Fibroblast of lung (primary cell): ENCODE results near the gene CDV3. TPM values are rescaled to one million over a fixed set of nuclear protein-coding genes. Genes with fewer than 3 reads are reported as not detected.

Experiments
- DNase-seq, 2 donors: peaks; one replicate each; pipeline versions ENCODE4 v3.0.0 to v3.0.0-alpha.2; 2010; ENCODE audit warnings: low read depth in 2 of 2
- H2AFZ ChIP-seq: 2 replicates; pipeline ENCODE4 v1.5.1; 2012; ENCODE audit warnings: low read length, control low read depth, inconsistent platforms
- H3K27ac ChIP-seq: 2 replicates; pipeline ENCODE4 v1.5.1; 2011; ENCODE audit warnings: low read length, control low read depth; ENCODE audit not compliant: insufficient read depth
- H3K27me3 ChIP-seq: 2 replicates; pipeline ENCODE4 v1.5.1; 2011; ENCODE audit warnings: mild to moderate bottlenecking, low read length; ENCODE audit not compliant: control insufficient read depth, insufficient read depth
- H3K36me3 ChIP-seq: 2 replicates; pipeline ENCODE4 v1.5.1; 2011; ENCODE audit warnings: low read length; ENCODE audit not compliant: control insufficient read depth, insufficient read depth
- H3K4me1 ChIP-seq: 2 replicates; pipeline ENCODE4 v1.5.1; 2011; ENCODE audit warnings: low read length; ENCODE audit not compliant: control insufficient read depth, insufficient read depth; ENCODE audit errors: extremely low read depth
- H3K4me2 ChIP-seq: 2 replicates; pipeline ENCODE4 v1.5.1; 2011; ENCODE audit warnings: low read length, control low read depth; ENCODE audit not compliant: insufficient read depth; ENCODE audit errors: extremely low read depth
- H3K4me3 ChIP-seq, 4 experiments: fragments of 200-600 bp in 1 of 4; sonication (generic) in 1 of 4; replicated peaks in 1 of 4; 2 replicates each; pipeline ENCODE4 v1.5.1; 2011 to 2016; ENCODE audit warnings: low read length in 4 of 4, low read depth in 3 of 4, mild to moderate bottlenecking in 3 of 4, control low read depth in 2 of 4, inconsistent platforms in 1 of 4, mixed read lengths in 1 of 4; ENCODE audit not compliant: insufficient read depth in 1 of 4; ENCODE audit errors: control extremely low read depth in 1 of 4
- H3K79me2 ChIP-seq: 2 replicates; pipeline ENCODE4 v1.5.1; 2012; ENCODE audit warnings: mild to moderate bottlenecking, low read length, inconsistent platforms; ENCODE audit not compliant: control insufficient read depth, insufficient read depth
- H3K9ac ChIP-seq: 2 replicates; pipeline ENCODE4 v1.5.1; 2011; ENCODE audit warnings: mild to moderate bottlenecking, low read length, control low read depth; ENCODE audit not compliant: insufficient read depth
- H3K9me3 ChIP-seq: 2 replicates; pipeline ENCODE4 v1.5.1; 2012; ENCODE audit warnings: low read depth, low read length; ENCODE audit not compliant: control insufficient read depth, insufficient read depth
- H4K20me1 ChIP-seq: 2 replicates; pipeline ENCODE4 v1.5.1; 2011; ENCODE audit warnings: low read length; ENCODE audit not compliant: control insufficient read depth, insufficient read depth; ENCODE audit errors: extremely low read depth
- EZH2 ChIP-seq: IDR thresholded peaks from 2 replicates; pipeline ENCODE4 v1.5.1; 2012; ENCODE audit warnings: low read length, control low read depth, mild to moderate bottlenecking; ENCODE audit errors: missing control alignments
- polyA plus RNA-seq, 2 donors: library from polyadenylated mRNA; depleted of rRNA in 1 of 2; stranded (reverse) in 1 of 2; unstranded in 1 of 2; fragments of >200 nt; gene quantifications; 2 replicates each; pipeline ENCODE4 v1.2.1, GENCODE V29; 2011 to 2012; ENCODE audit warnings: missing spikeins in 1 of 2
- total RNA-seq: library from RNA; depleted of rRNA; stranded (reverse); fragments of >200 nt; gene quantifications from 2 replicates; pipeline ENCODE4 v1.2.1, GENCODE V29; 2014

The CDV3 gene
- total and polyA plus RNA-seq, 2 donors (not counting 1 experiment from before 2014, with no cell fraction given): 185 to 218 TPM

DNA sequence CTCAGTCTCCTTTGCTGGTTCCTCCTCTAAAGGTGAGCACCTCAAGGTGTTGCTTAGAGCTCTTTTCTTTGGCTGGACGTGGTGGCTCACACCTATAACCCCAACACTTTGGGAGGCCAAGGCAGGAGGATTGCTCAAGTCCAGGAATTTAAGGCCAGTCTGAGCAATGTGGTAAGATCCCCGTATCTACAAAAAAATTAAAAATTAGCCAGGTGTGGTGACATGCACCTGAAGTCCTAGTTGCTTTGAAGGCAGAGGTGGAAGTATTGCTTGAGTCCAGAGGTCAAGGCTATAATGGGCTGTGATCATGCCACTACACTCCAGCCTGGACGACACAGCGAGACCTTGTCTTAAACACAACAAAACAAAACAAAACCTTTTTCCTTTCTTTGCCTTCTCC is 60.0 kb downstream of the CDV3 start:
- H3K9me3 ChIP-seq: no peaks in the 10 kb centered on the region
- no peak overlapping the region for H3K27ac ChIP-seq
- no peak overlapping the region for H3K9ac ChIP-seq
- H3K36me3 ChIP-seq: peaks cover 6% of the 10 kb centered on the region
- no peaks in the 10 kb centered on the region for H4K20me1 ChIP-seq
- TF ChIP-seq EZH2: no peak
- no peaks in the 10 kb centered on the region for H3K79me2 ChIP-seq
- DNase-seq: no peak
- H3K4me2 ChIP-seq: no peak overlapping the region
- H3K4me1 ChIP-seq: no peaks in the 10 kb centered on the region
- no peak overlapping the region for H2AFZ ChIP-seq
- H3K4me3 ChIP-seq: no peak overlapping the region
- H3K27me3 ChIP-seq: no peaks in the 10 kb centered on the region

Other genes starting within 250 kb of the CDV3 start
- gene BFSP2, start 173.6 kb upstream of the CDV3 start, total RNA-seq: not detected in 2 replicates
- gene BFSP2, start 173.6 kb upstream of the CDV3 start, polyA plus RNA-seq: not detected in 2 replicates
- 15.2 and 16.2 TPM in 2 replicates for gene TOPBP1, start 88.3 kb downstream of the CDV3 start, total RNA-seq
- gene TOPBP1, start 88.3 kb downstream of the CDV3 start, polyA plus RNA-seq: 20.8 and 30.6 TPM in 2 replicates
- under 0.01 and 0.33 TPM in 2 replicates for gene TF, start 172.7 kb downstream of the CDV3 start, total RNA-seq
- 0.01 and 0.05 TPM in 2 replicates for gene TF, start 172.7 kb downstream of the CDV3 start, polyA plus RNA-seq
- 63.1 and 70.6 TPM in 2 replicates for gene SRPRB, start 232.1 kb downstream of the CDV3 start, total RNA-seq
- 69.2 and 70.9 TPM in 2 replicates for gene SRPRB, start 232.1 kb downstream of the CDV3 start, polyA plus RNA-seq